ENCODE results near the gene EMC10.

- TF ChIP-seq POLR2AphosphoS5 (IDR thresholded peaks at IDR 0.05; ENCODE audit: low read depth) (no peak), SPI1 (IDR thresholded peaks at IDR 0.05; ENCODE audit: borderline replicate concordance, low read depth) (no peak), GABPA (IDR thresholded peaks at IDR 0.05; ENCODE audit: low read depth) (no peak)
- TF ChIP-seq, protein P1, sequence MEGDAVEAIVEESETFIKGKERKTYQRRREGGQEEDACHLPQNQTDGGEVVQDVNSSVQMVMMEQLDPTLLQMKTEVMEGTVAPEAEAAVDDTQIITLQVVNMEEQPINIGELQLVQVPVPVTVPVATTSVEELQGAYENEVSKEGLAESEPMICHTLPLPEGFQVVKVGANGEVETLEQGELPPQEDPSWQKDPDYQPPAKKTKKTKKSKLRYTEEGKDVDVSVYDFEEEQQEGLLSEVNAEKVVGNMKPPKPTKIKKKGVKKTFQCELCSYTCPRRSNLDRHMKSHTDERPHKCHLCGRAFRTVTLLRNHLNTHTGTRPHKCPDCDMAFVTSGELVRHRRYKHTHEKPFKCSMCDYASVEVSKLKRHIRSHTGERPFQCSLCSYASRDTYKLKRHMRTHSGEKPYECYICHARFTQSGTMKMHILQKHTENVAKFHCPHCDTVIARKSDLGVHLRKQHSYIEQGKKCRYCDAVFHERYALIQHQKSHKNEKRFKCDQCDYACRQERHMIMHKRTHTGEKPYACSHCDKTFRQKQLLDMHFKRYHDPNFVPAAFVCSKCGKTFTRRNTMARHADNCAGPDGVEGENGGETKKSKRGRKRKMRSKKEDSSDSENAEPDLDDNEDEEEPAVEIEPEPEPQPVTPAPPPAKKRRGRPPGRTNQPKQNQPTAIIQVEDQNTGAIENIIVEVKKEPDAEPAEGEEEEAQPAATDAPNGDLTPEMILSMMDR (IDR thresholded peaks at IDR 0.05; ENCODE audit: insufficient read depth, low read length) = no peak
- TF ChIP-seq, protein P2, sequence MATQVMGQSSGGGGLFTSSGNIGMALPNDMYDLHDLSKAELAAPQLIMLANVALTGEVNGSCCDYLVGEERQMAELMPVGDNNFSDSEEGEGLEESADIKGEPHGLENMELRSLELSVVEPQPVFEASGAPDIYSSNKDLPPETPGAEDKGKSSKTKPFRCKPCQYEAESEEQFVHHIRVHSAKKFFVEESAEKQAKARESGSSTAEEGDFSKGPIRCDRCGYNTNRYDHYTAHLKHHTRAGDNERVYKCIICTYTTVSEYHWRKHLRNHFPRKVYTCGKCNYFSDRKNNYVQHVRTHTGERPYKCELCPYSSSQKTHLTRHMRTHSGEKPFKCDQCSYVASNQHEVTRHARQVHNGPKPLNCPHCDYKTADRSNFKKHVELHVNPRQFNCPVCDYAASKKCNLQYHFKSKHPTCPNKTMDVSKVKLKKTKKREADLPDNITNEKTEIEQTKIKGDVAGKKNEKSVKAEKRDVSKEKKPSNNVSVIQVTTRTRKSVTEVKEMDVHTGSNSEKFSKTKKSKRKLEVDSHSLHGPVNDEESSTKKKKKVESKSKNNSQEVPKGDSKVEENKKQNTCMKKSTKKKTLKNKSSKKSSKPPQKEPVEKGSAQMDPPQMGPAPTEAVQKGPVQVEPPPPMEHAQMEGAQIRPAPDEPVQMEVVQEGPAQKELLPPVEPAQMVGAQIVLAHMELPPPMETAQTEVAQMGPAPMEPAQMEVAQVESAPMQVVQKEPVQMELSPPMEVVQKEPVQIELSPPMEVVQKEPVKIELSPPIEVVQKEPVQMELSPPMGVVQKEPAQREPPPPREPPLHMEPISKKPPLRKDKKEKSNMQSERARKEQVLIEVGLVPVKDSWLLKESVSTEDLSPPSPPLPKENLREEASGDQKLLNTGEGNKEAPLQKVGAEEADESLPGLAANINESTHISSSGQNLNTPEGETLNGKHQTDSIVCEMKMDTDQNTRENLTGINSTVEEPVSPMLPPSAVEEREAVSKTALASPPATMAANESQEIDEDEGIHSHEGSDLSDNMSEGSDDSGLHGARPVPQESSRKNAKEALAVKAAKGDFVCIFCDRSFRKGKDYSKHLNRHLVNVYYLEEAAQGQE (IDR thresholded peaks at IDR 0.05; ENCODE audit: insufficient replicate concordance, low read depth) = no peak
Observed at GRCh38 chr19:50460161-50460765, 16.0 kb upstream of the EMC10 start.

All from HL-60 (cell line).